Caki2 (cell line): ENCODE data around the gene NPAS1. TPM values are rescaled to one million over a fixed set of nuclear protein-coding genes. Genes with fewer than 3 reads are reported as not detected.
A peak's percentile ranks its signal among the peaks of the same experiment; 100 is the strongest.
"Not testable (repeated sequence)": the region's sequence is repeated elsewhere in the genome, so short reads cannot be mapped to it uniquely, and the experiment has no call there.

Experiments
- DNase-seq: peaks from one replicate; pipeline ENCODE4 v3.0.0-alpha.2; 2015; ENCODE audit warnings: low read depth
- in situ Hi-C: cut with HindIII; loops from 2 replicates; pipeline ENCODE4 v1.10.0; 2016; ENCODE audit warnings: low sequenced_read_pairs, low pct_unique_long_range_greater_than_20kb, mixed read lengths
- total RNA-seq: library from RNA; depleted of rRNA; stranded (reverse); fragments of >200 nt; shearing (Covaris generic); gene quantifications from 2 replicates; pipeline ENCODE4 v1.2.3, GENCODE V29; 2014; ENCODE audit warnings: low replicate concordance

The NPAS1 gene
- total RNA-seq, 1 experiment from 2014 or later: 2.8 TPM

- DNase-seq: peak; percentile 42
- in situ Hi-C loops: no loop called here
These were observed 12.7 kb downstream of the NPAS1 start for GRCh38 chr19:47032171-47032811.

- in situ Hi-C loops: no loop called here
- DNase-seq: peak; percentile 92
These were observed 15.8 kb downstream of the NPAS1 start for GRCh38 chr19:47035127-47036096.

DNA sequence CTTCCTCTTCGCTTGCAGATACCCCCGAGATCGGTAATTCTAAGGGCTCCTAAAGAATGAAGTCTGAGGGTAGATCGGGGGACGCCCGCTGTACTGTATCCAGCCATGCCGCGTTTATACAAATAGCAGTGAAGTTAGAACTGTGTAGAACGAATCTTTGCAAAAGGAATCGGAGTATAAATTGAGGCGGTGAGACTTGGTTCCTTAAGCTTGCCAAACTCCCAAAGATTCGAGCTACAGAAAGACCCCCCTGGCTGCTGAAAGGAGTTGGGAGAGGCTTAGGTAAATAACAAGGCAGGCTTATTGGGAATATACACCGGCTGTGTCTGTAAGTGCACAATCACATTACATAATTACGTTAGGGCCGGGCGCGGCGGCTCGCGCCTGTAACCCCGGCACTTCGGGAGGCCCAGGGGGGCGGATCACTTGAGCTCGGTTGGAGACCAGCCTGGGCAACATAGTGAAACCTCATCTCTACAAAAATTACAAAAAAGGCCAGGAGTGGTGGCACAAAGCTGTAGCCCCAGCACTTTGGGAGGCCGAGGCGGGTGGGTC lies 16.5 kb downstream of the NPAS1 start:
- in situ Hi-C loops: no loop called here
- no peak for DNase-seq

DNA sequence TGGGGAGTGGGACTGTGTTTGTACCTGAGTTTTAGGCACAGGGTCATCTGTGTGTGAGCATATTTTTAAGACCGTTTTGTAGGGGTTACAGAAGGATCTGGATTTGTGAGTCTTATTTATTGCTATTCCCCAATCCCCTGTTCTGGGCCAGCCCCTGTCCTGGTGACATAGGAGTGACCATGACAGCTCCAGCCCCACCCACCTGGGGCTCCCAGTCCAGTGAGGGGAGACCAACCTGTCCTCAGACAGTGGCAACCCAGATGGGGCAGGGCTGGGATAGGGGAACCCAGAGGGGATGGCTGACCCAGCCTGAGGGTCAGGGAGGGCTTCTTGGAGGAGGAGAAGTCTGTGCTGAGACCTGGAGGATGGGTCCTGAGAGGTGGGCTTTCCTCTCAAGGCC lies 18.1 kb downstream of the NPAS1 start:
- no peak for DNase-seq
- in situ Hi-C loops: no loop called here

- DNase-seq: no peak
- in situ Hi-C loops: no loop called here
These were observed 19.7 kb downstream of the NPAS1 start for GRCh38 chr19:47039239-47039874.

GRCh38 chr19:47040869-47041268 lies 21.2 kb downstream of the NPAS1 start:
- in situ Hi-C loops: no loop called here
- DNase-seq: no peak

GRCh38 chr19:47044946-47045866 lies 25.6 kb downstream of the NPAS1 start:
- in situ Hi-C loops: no loop called here

DNA sequence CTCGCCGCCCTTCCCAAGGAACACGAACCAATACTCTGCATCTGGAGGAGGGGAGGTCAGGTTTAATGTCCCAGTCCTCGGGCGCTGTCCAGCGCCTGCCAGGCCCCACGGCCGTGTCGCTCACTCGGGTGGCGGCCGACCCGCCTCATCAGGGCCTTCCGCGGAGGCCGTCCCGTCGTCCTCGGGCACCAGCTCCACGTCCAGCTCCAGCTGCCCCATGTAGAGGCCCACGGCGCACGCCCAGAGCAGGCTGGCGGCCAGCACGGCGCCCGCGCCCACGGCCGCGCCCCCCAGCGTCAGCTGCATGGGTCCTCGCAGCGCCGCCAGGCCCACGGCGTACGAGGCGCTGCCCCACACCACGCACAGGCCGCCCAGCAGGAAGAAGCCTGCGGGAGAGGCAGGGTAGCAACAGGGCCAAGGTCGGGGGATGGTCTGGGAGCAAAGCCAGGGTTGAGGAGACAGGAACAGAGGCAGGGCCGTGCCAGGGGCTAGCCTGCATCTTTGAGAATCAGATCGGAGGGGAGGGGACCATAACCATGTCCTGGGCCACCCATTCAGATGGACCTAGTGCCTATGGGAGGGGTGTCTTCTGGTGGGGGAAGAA lies 26.3 kb downstream of the NPAS1 start:
- in situ Hi-C loops: no loop called here
- no peak for DNase-seq

More at GRCh38 chr19:47044946-47045866, 25.6 kb downstream of the NPAS1 start:
- no peak for DNase-seq

DNA sequence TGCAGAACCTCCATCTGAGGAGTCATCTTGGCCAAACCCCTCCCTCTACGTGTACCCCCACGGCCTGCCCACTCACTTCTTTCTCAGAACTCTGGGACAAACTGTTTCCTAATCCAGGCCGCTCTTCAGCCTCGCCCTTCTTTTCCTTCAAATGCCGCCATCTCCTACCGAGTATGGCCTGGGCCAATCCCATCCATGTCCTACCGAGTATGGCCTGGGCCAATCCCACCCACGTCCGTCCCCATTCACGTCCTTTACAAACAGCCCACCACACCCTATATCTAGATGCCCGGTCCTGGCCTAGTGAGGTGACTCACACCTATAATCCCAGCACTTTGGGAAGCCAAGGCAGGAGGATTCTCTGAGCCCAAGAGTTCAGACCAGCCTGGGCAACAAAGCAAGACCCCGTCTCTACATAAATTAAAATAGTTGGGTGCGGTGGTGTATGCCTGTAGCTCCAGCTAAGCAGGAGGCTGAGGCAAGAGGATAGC lies 27.7 kb downstream of the NPAS1 start:
- no peak for DNase-seq
- in situ Hi-C loops: no loop called here

- in situ Hi-C loops: no loop called here
- peak; percentile 97 for DNase-seq
These were observed 28.2 kb downstream of the NPAS1 start for GRCh38 chr19:47047763-47048405.

DNA sequence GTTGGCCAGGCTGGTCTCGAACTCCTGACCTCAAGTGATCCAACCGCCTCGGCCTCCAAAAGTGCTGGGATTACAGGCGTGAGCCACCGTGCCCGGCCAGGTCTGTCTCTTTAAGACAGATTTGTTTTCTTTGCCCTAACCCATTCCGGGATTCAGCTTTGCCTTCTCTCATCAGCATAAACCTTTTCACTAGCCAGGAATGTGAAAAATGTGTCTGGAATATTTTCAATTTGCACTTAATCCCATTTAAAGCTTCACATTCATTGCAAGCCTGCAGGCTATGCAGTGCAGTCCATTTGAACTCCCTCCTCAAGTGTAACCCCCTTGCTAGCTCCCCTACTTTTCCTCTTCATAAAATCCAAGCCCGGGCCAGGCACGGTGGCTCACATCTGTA lies 29.7 kb downstream of the NPAS1 start:
- in situ Hi-C loops: no loop called here
- DNase-seq: peak; percentile 51

DNA sequence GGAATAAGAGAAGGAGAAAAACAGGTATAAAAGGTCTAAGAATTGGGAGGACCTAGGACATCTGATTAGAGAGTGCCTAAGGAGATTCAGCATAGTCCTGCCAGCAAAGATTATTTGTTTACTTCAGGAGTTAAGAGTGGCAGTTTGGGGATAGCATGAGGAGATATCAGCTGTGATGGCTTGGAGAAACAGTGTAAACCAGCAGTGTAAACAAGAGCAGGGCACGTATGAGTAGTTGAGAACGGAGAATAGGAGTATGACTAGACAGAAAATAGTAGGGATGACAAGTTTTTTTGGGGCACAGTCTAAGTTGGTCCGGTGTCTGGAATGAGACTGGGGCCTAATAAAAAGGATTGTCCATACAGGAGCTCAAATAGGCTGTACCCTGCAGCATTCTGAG lies 30.9 kb downstream of the NPAS1 start:
- DNase-seq, in situ Hi-C loops: not testable (repeated sequence)

DNA sequence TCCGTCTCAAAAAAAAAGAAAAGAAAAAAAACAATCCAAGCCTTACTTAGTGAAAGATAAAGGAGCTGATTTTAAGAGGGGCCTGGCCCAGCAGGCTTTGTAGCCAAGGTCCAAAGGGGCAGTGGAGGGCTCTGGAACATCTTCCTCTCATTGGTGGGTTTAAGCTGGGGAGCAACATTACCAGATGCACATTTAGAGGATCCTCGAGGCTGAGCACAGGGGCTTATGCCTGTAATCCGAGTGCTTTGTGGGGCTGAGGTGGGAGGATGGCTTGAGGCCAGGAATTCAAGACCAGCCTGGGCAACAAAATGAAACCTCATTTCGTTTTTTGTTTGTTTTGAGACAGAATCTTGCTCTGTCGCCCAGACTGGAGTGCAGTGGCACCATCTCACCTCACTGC lies 36.8 kb downstream of the NPAS1 start:
- in situ Hi-C loops: no loop called here
- DNase-seq: no peak

- no peak for DNase-seq
- in situ Hi-C loops: no loop called here
These were observed 37.7 kb downstream of the NPAS1 start for GRCh38 chr19:47057328-47057727.

DNA sequence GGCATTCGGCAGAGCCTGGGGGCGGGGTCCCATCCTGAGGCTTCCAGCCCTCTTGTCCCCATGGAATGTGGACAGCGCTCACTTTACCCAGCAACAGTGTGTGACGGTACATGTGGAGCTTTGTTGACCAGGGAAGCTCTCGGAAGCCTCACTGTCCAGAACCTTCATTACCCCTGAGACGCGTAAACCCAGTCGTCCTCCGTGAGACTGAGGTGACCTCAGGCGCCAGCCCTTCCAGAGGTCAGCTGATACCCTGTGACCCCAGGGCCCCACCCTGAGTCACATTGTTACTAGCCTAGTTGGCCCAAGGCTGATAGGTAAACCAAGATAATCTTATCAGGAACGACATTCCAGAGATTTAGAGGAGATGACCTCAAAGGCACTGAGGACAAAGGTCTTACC lies 39.0 kb downstream of the NPAS1 start:
- in situ Hi-C loops: no loop called here
- DNase-seq: no peak

GRCh38 chr19:47063874-47064273 lies 44.2 kb downstream of the NPAS1 start:
- DNase-seq: no peak
- in situ Hi-C loops: no loop called here

DNA sequence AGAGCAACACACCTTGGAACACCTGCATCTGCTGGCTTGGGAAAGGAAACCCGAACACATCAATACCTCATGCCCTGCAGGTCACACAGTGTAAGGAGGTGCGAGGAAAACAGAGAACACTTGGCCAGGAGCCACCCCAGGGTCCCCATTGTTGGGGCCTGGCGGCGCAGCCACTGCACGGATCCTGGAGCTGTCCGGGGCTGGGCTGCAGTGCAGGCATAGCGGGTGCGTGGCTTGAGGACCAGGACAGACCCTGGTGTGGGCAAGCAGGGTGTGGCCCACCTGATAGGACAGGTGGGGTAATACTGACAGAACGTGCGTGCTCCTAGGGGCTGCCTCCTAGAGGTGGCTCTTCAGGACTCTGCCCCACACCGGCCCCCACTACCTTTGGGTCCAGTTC lies 45.6 kb downstream of the NPAS1 start:
- DNase-seq: no peak
- in situ Hi-C loops: no loop called here
